GM20000 (cell line): ENCODE results near the gene BPIFA2.
A peak's percentile ranks its signal among the peaks of the same experiment; 100 is the strongest.
"Not testable (repeated sequence)": the region's sequence is repeated elsewhere in the genome, so short reads cannot be mapped to it uniquely, and the experiment has no call there.

Source experiments
- DNase-seq: peaks from one replicate; pipeline ENCODE4 v3.0.0; 2012; ENCODE audit warnings: low spot score
- CTCF ChIP-seq: IDR thresholded peaks from 2 replicates; pipeline ENCODE4 v1.5.1; 2012; ENCODE audit warnings: mild to moderate bottlenecking, control low read depth; ENCODE audit errors: extremely low read depth, missing control alignments

Gene BPIFA2

GRCh38 chr20:33167859-33168258, at the start of gene BPIFA2:
Gene BPIFA2 (plus strand): TSS chr20:33168159. CDS start chr20:33169146, 987 bp downstream.
- DNase-seq = no peak
- TF ChIP-seq CTCF = no peak

GRCh38 chr20:33119725-33120720, 47.9 kb upstream of the BPIFA2 start:
- no peak for TF ChIP-seq CTCF
- DNase-seq = peak; percentile 66

GRCh38 chr20:33120934-33121333, 47.0 kb upstream of the BPIFA2 start:
- no peak for TF ChIP-seq CTCF
- no peak for DNase-seq

GRCh38 chr20:33122297-33122696, 45.7 kb upstream of the BPIFA2 start:
- DNase-seq = not testable (repeated sequence)

GRCh38 chr20:33124261-33124660, 43.7 kb upstream of the BPIFA2 start:
- TF ChIP-seq CTCF = no peak
- no peak for DNase-seq

GRCh38 chr20:33124994-33125393, 43.0 kb upstream of the BPIFA2 start:
- no peak for TF ChIP-seq CTCF
- no peak for DNase-seq

- no peak for TF ChIP-seq CTCF
- DNase-seq = no peak
Measured at GRCh38 chr20:33125983-33126382, 42.0 kb upstream of the BPIFA2 start.

- no peak for DNase-seq
Measured at GRCh38 chr20:33127422-33128097, 40.4 kb upstream of the BPIFA2 start.

More at GRCh38 chr20:33127422-33128097, 40.4 kb upstream of the BPIFA2 start:
- no peak for TF ChIP-seq CTCF
